GM19238 (cell line): ENCODE results near the gene GSDME.

Experiments used
- DNase-seq: peaks from one replicate; pipeline ENCODE4 v3.0.0; 2011; ENCODE audit warnings: low spot score; ENCODE audit not compliant: insufficient read length

The GSDME gene

GRCh38 chr7:24773646-24774045 lies 16.4 kb upstream of the GSDME start:
- no peak for DNase-seq

- DNase-seq = no peak
Measured at GRCh38 chr7:24769851-24770250, 12.6 kb upstream of the GSDME start.

- DNase-seq = no peak
Measured at GRCh38 chr7:24769014-24769830, 12.0 kb upstream of the GSDME start.

- DNase-seq = no peak
Measured at GRCh38 chr7:24767878-24768569, 10.8 kb upstream of the GSDME start.

- no peak for DNase-seq
Measured at GRCh38 chr7:24764972-24765744, 7.9 kb upstream of the GSDME start.

- no peak for DNase-seq
Measured at GRCh38 chr7:24764011-24764410, 6.7 kb upstream of the GSDME start.

- no peak for DNase-seq
Measured at GRCh38 chr7:24763303-24763901, 6.1 kb upstream of the GSDME start.

- no peak for DNase-seq
Measured at GRCh38 chr7:24762771-24763170, 5.5 kb upstream of the GSDME start.

GRCh38 chr7:24760968-24761367 lies 3.7 kb upstream of the GSDME start:
- DNase-seq = no peak

GRCh38 chr7:24756545-24757352 lies 515 bp downstream of the GSDME start:
- peak; percentile 38 for DNase-seq

GRCh38 chr7:24755541-24756407 lies 1.5 kb downstream of the GSDME start:
- peak; percentile 17 for DNase-seq

GRCh38 chr7:24754906-24755506 lies 2.3 kb downstream of the GSDME start:
- no peak for DNase-seq

GRCh38 chr7:24752073-24752800 lies 5.0 kb downstream of the GSDME start:
- DNase-seq = no peak

GRCh38 chr7:24751484-24751883 lies 5.8 kb downstream of the GSDME start:
- no peak for DNase-seq

- DNase-seq = no peak
Measured at GRCh38 chr7:24750441-24751055, 6.7 kb downstream of the GSDME start.

- no peak for DNase-seq
Measured at GRCh38 chr7:24748521-24748920, 8.7 kb downstream of the GSDME start.

- DNase-seq = no peak
Measured at GRCh38 chr7:24745355-24745754, 11.9 kb downstream of the GSDME start.

- no peak for DNase-seq
Measured at GRCh38 chr7:24743471-24743870, 13.8 kb downstream of the GSDME start.
